ENCODE results near the gene F13A1. TPM values are rescaled to one million over a fixed set of nuclear protein-coding genes. Genes with fewer than 3 reads are reported as not detected.

The F13A1 gene
- total RNA-seq, 3 donors from 2014 or later = 11.8 to 134 (median 96.5) TPM

- intact Hi-C loops (cut with DNase I, micrococcal nuclease) = no loop called here
- Histone ChIP-seq H3K4me3 (no peak overlapping the region), H3K9me3 (no peaks in the 10 kb centered on the region), H3K36me3 (ENCODE audit: low read depth) (no peaks in the 10 kb centered on the region), H3K4me1 (ENCODE audit: low read depth) (no peaks in the 10 kb centered on the region)
- ATAC-seq (no peak), DNase-seq (no peak)
- no peak for TF ChIP-seq CTCF (IDR thresholded peaks at IDR 0.05)
Observed at GRCh38 chr6:6220718-6221117, 99.7 kb downstream of the F13A1 start.

- TF ChIP-seq CTCF (IDR thresholded peaks at IDR 0.05) = no peak
- H3K4me3 ChIP-seq = no peak overlapping the region
- H3K9me3 ChIP-seq = no peaks in the 10 kb centered on the region
- ATAC-seq (no peak), DNase-seq (no peak)
- H3K4me1 ChIP-seq (ENCODE audit: low read depth) = no peaks in the 10 kb centered on the region
- intact Hi-C loops (cut with DNase I, micrococcal nuclease) = no loop called here
- no peaks in the 10 kb centered on the region for H3K36me3 ChIP-seq (ENCODE audit: low read depth)
Observed at GRCh38 chr6:6219716-6220115, 100.7 kb downstream of the F13A1 start.

- H3K4me3 ChIP-seq = no peak overlapping the region
- H3K4me1 ChIP-seq (ENCODE audit: low read depth) = no peaks in the 10 kb centered on the region
- no peaks in the 10 kb centered on the region for H3K9me3 ChIP-seq
- H3K36me3 ChIP-seq (ENCODE audit: low read depth) = no peaks in the 10 kb centered on the region
- intact Hi-C loops (cut with DNase I, micrococcal nuclease) = no loop called here
- TF ChIP-seq CTCF (IDR thresholded peaks at IDR 0.05) = no peak
- ATAC-seq (no peak), DNase-seq (no peak)
Observed at GRCh38 chr6:6218759-6219085, 101.7 kb downstream of the F13A1 start.

GRCh38 chr6:6217855-6218758 is 102.4 kb downstream of the F13A1 start:
- intact Hi-C loops (cut with DNase I, micrococcal nuclease) = no loop called here
- no peak for DNase-seq
- ATAC-seq = no peak
- no peak for TF ChIP-seq CTCF (IDR thresholded peaks at IDR 0.05)
- no peaks in the 10 kb centered on the region for H3K4me1 ChIP-seq (ENCODE audit: low read depth)
- H3K9me3 ChIP-seq = no peaks in the 10 kb centered on the region
- H3K36me3 ChIP-seq (ENCODE audit: low read depth) = no peaks in the 10 kb centered on the region
- no peak overlapping the region for H3K4me3 ChIP-seq

- H3K4me3 ChIP-seq = no peak overlapping the region
- intact Hi-C loops (cut with DNase I, micrococcal nuclease) = no loop called here
- H3K4me1 ChIP-seq (ENCODE audit: low read depth) = no peaks in the 10 kb centered on the region
- no peaks in the 10 kb centered on the region for H3K36me3 ChIP-seq (ENCODE audit: low read depth)
- TF ChIP-seq CTCF (IDR thresholded peaks at IDR 0.05) = no peak
- DNase-seq (no peak), ATAC-seq (no peak)
- H3K9me3 ChIP-seq = no peaks in the 10 kb centered on the region
Observed at GRCh38 chr6:6210994-6211393, 109.5 kb downstream of the F13A1 start.

Data from mucosa of descending colon (tissue), 3 donors.